ENCODE measurements around the gene RAB27A. TPM values are rescaled to one million over a fixed set of nuclear protein-coding genes. Genes with fewer than 3 reads are reported as not detected.

RAB27A gene
- total and polyA plus RNA-seq, 2 of the 13 experiments (the other 11 are each of a cell fraction or from before 2014, with no cell fraction given), result 3.4 to 8.1 TPM

GRCh38 chr15:55196458-55197361 lies 92.9 kb downstream of the RAB27A start, which contains the start of gene RSL24D1 (continued):
- TF ChIP-seq ZSCAN31 (CRISPR knock-in tag; IDR thresholded peaks at IDR 0.05; ENCODE audit: low read depth) (peak; percentile 69; the same call in 1 of the 2 replicates), AKNA (CRISPR knock-in tag; IDR thresholded peaks at IDR 0.05; ENCODE audit: borderline replicate concordance) (no peak), SP140L (CRISPR knock-in tag; IDR thresholded peaks at IDR 0.05; ENCODE audit: borderline replicate concordance) (peak; percentile 22; the same call in 1 of the 2 replicates), MTF2 (CRISPR knock-in tag; IDR thresholded peaks at IDR 0.05; ENCODE audit: borderline replicate concordance) (no peak; the same call in 1 of the 2 replicates), ZMYM3 (CRISPR knock-in tag; IDR thresholded peaks at IDR 0.05) (no peak; the same call in 1 of the 2 replicates), ZNF775 (CRISPR knock-in tag; IDR thresholded peaks at IDR 0.05; ENCODE audit: borderline replicate concordance) (no peak), ZFAT (CRISPR knock-in tag; conservative IDR thresholded peaks at IDR 0.05) (no peak), RFX1 (IDR thresholded peaks at IDR 0.05) (no peak), CEBPG (CRISPR knock-in tag; IDR thresholded peaks at IDR 0.05) (peak; percentile 99), ZNF788 (CRISPR knock-in tag; IDR thresholded peaks at IDR 0.05; ENCODE audit: borderline replicate concordance) (peak; percentile 79; the same call in 1 of the 2 replicates), SOX5 (CRISPR knock-in tag; IDR thresholded peaks at IDR 0.05; ENCODE audit: borderline replicate concordance) (peak; percentile 23; the same call in 1 of the 2 replicates), HES4 (CRISPR knock-in tag; IDR thresholded peaks at IDR 0.05; ENCODE audit: borderline replicate concordance) (no peak; the same call in 1 of the 2 replicates), ZSCAN9 (CRISPR knock-in tag; IDR thresholded peaks at IDR 0.05; ENCODE audit: borderline replicate concordance) (0 out of 2 replicates have a peak, but pooled peaks have one; percentile 70), FOSL1 (CRISPR knock-in tag; IDR thresholded peaks at IDR 0.05; ENCODE audit: borderline replicate concordance) (no peak), ZNF24 (IDR thresholded peaks at IDR 0.05) (no peak)
- TF ChIP-seq, protein P1, sequence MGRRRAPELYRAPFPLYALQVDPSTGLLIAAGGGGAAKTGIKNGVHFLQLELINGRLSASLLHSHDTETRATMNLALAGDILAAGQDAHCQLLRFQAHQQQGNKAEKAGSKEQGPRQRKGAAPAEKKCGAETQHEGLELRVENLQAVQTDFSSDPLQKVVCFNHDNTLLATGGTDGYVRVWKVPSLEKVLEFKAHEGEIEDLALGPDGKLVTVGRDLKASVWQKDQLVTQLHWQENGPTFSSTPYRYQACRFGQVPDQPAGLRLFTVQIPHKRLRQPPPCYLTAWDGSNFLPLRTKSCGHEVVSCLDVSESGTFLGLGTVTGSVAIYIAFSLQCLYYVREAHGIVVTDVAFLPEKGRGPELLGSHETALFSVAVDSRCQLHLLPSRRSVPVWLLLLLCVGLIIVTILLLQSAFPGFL (CRISPR knock-in tag; IDR thresholded peaks at IDR 0.05), result no peak
- TF ChIP-seq, protein P2, sequence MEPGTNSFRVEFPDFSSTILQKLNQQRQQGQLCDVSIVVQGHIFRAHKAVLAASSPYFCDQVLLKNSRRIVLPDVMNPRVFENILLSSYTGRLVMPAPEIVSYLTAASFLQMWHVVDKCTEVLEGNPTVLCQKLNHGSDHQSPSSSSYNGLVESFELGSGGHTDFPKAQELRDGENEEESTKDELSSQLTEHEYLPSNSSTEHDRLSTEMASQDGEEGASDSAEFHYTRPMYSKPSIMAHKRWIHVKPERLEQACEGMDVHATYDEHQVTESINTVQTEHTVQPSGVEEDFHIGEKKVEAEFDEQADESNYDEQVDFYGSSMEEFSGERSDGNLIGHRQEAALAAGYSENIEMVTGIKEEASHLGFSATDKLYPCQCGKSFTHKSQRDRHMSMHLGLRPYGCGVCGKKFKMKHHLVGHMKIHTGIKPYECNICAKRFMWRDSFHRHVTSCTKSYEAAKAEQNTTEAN (CRISPR knock-in tag; conservative IDR thresholded peaks at IDR 0.05), result no peak
- TF ChIP-seq, protein P3, sequence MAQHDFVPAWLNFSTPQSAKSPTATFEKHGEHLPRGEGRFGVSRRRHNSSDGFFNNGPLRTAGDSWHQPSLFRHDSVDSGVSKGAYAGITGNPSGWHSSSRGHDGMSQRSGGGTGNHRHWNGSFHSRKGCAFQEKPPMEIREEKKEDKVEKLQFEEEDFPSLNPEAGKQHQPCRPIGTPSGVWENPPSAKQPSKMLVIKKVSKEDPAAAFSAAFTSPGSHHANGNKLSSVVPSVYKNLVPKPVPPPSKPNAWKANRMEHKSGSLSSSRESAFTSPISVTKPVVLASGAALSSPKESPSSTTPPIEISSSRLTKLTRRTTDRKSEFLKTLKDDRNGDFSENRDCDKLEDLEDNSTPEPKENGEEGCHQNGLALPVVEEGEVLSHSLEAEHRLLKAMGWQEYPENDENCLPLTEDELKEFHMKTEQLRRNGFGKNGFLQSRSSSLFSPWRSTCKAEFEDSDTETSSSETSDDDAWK (CRISPR knock-in tag; IDR thresholded peaks at IDR 0.05), result no peak
